Epithelial cell of esophagus (primary cell): Measurements from ENCODE around the gene EVI5L.
A peak's percentile ranks its signal among the peaks of the same experiment; 100 is the strongest.
"Not testable (repeated sequence)": the region's sequence is repeated elsewhere in the genome, so short reads cannot be mapped to it uniquely, and the experiment has no call there.

Experiments
- DNase-seq: peaks from one replicate; pipeline ENCODE4 v3.0.0; 2010; ENCODE audit warnings: low read depth
- H3K4me3 ChIP-seq: 2 replicates; pipeline ENCODE4 v1.5.1; 2011; ENCODE audit warnings: mild to moderate bottlenecking, low read length, control low read depth
- TF ChIP-seq, protein P1 (sequence below): IDR thresholded peaks from 2 replicates; pipeline ENCODE4 v1.5.1; 2011; ENCODE audit warnings: low read depth, mild to moderate bottlenecking, low read length, control low read depth, inconsistent platforms; ENCODE audit not compliant: insufficient read depth; ENCODE audit errors: missing control alignments

The EVI5L gene

DNA sequence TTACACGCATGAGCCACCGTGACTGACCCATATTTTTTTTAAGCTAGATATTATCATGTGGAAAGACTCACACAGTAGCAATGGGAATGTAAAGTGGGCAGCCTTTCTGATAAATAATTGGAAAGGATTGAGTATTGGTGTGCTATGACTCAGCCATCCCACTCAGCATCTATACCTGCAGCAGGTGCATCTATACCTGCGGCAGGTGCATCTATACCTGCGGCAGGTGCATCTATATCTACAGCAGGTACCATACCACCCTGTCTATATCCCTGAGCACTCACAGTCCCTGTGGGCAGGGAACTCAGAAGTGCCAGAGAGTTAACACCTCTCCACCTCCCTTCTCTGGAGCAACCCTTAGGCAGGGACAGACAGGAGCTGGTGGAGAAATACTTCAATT, 53.1 kb downstream of the EVI5L start:
- no peak for DNase-seq
- TF ChIP-seq, protein P1, sequence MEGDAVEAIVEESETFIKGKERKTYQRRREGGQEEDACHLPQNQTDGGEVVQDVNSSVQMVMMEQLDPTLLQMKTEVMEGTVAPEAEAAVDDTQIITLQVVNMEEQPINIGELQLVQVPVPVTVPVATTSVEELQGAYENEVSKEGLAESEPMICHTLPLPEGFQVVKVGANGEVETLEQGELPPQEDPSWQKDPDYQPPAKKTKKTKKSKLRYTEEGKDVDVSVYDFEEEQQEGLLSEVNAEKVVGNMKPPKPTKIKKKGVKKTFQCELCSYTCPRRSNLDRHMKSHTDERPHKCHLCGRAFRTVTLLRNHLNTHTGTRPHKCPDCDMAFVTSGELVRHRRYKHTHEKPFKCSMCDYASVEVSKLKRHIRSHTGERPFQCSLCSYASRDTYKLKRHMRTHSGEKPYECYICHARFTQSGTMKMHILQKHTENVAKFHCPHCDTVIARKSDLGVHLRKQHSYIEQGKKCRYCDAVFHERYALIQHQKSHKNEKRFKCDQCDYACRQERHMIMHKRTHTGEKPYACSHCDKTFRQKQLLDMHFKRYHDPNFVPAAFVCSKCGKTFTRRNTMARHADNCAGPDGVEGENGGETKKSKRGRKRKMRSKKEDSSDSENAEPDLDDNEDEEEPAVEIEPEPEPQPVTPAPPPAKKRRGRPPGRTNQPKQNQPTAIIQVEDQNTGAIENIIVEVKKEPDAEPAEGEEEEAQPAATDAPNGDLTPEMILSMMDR: no peak
- H3K4me3 ChIP-seq: no peak overlapping the region

DNA sequence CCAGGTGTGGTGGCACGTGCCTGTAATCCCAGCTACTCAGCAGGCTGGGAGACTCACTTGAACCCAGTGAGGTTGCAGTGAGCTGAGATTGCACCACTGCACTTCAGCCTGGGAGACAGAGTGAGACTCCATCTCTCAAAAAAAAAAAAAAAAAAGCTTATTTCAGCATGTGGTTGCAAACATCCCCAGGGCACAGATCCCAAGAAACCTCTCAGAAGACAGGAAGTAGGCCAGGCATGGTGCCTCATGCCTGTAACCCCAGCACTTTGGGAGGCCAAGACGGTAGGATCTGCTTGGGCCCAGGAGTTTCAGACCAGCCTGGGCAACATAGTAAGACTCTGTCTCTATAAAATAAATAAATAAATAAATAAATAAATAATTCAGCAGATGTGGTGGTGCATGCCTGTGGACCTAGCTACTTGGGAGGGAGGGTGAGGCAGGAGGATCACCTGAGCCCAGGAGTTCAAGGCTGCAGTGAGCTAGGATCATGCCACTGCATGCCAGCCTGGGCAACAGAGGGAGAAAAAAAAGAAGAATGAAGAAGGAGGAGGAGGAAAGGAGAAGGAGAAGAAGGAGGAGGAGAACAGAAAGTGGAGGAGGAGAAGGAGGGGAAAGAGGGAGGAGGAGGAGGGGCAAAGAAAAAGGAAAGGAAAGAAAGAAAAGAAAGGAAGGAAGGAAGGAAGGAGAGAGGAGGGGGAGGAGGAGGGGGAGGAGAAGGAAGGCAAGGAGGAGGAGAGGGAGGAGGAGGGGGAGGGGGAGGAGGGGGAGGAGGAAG, 54.0 kb downstream of the EVI5L start:
- H3K4me3 ChIP-seq: no peak overlapping the region
- TF ChIP-seq, protein P1: no peak
- peak; percentile 38 for DNase-seq

DNA sequence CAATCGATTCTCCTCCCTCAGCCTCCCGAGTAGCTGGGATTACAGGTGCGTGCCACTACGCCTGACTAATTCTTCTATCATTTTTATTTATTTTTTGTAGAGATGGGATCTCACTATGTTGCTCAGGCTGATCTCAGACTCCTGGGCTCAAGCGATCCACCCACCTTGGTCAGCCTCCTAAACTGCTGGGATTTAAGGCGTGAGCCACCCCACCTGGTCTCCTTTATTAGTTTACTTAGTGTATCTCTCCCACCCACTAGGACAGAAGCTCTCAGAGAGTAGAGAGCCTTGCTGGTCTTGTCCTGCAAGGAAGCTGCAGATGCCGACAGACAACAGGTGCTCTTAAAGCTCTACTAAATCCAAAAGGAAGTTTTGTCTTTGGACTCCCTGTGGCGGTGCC, 55.8 kb downstream of the EVI5L start:
- H3K4me3 ChIP-seq: no peak overlapping the region
- TF ChIP-seq, protein P1: no peak
- DNase-seq: no peak

DNA sequence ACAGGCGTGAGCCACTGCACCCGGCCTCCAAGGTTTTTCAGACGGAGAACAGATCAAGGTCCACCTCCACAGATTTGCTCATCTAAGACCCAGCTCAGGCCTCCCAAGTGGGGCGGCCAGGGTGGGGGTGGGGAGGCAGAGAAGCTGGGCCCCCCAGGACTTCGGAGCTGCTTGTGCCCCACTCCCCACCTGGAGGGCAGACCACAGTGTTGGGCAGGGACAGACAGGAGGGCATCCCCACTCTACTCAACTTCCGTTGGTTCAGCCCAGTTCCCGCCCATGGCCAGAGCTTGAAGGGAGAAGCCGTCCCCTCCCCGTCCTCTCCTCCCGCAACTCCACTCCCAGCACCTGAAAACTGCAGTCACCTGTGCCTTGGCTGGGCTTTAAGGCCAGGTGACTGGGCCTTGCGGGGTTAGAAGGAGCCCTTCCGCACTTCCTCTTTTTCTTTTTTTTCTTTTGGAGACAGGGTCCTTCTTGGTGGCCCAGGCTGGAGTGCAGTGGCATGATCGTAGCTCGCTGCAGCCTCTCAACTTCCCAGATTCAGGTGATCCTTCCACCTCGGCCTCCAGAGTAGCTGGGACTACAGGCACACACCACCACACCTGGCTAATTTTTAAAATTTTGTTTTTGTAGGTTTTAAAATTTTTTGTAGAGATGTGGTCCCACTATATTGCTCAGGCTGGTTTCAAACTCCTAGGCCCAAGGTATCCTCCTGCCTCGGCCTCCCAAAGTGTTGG, 57.6 kb downstream of the EVI5L start:
- H3K4me3 ChIP-seq: no peak overlapping the region
- TF ChIP-seq, protein P1: no peak
- no peak for DNase-seq

DNA sequence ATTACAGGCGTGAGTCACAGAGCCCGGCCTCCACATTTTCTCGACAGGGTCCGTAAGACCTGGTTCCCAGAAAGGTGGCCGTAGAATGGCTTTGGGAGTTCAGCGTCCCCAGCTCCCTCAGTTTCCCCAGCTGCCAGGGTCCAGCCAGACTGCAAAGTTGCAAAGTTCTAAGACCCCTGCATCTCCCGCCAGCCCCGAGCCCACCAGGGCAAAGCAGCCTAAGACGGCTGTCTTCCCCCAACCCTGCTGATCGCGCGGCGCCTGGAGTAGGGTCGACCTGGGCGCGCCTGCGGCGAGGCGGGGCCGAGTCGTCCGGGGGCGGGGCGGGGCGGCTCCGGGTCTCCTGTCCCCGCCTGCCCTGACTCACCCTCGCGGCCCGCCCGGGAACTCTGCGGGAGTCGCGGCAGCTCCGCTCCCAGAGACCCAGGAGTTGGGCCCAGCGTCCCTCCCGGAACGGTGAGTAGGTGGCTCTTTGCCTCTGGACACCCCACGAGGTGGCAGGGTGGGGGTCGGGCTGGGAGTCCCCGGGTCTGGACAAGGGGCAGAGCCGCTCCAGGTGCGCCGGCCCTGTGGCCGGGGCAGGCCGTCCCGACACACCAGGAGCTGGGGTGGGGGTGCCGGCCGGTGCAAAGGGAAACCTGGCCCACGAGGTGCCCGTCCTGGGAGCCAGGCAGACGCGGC, 58.3 kb downstream of the EVI5L start, which contains the start of gene LRRC8E:
Gene LRRC8E, plus strand, starts transcription at position 366 of the 681 bp plus-strand sequence. CDS start 7,094 bp downstream, outside the sequence.
- peak; percentile 80 for DNase-seq
- H3K4me3 ChIP-seq: peak within 1 kb of the TSS; percentile 68
- TF ChIP-seq, protein P1: no peak

DNA sequence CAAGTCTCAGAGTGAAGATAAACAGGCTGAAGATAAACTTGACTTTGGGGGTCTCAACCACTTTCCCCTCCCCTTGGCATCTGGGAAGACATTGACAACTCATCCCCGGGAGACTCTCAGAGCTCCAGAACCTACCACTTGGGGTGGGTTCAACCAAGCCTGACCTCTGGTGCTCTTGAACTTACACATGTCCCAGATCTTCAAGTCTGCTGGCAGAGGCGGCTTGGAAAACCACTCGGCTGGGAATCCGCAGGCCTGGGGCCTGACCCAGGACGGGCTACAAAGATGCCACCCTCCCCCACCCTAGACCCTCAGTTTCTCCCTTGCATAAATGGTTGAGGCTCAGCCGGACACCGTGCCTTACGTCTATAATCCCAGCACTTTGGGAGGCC, 58.8 kb downstream of the EVI5L start:
- TF ChIP-seq, protein P1: no peak
- H3K4me3 ChIP-seq: peak overlapping the region; percentile 68
- no peak for DNase-seq

DNA sequence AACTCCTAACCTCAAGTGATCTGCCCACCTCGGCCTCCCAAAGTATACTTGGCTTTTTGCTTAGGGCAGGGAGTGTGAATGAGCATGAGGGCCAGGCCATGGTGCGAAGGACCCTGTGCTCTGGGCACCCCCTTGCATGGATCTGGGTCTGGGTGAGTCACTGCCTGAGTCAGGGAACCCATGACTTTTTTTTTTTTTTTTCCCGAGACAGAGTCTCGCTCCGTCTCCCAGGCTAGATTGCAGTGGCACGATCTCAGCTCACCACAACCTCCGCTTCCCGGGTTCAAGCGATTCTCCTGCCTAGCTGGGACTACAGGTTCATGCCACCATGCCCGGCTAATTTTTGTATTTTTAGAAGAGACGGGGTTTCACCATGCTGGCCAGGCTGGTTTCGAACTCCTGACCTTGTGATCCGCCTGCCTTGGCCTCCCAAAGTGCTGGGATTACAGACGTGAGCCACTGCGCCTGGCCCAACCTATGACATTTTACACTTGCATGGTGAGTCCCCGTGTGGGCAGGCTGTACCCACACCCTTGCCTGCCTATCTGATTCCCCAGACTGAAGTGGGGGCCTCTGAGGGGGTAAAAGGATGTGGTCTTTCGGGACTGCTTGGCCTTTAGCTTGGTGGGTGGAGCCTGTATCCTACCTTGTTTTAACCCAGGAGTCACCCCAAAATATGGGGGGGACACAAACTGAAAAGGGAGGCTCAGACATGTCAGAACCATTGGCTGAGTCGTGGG, 63.5 kb downstream of the EVI5L start:
- not testable (repeated sequence) for H3K4me3 ChIP-seq
- DNase-seq: peak; percentile 49
